ENCODE data around the gene PSMD14.

Gene PSMD14

DNA sequence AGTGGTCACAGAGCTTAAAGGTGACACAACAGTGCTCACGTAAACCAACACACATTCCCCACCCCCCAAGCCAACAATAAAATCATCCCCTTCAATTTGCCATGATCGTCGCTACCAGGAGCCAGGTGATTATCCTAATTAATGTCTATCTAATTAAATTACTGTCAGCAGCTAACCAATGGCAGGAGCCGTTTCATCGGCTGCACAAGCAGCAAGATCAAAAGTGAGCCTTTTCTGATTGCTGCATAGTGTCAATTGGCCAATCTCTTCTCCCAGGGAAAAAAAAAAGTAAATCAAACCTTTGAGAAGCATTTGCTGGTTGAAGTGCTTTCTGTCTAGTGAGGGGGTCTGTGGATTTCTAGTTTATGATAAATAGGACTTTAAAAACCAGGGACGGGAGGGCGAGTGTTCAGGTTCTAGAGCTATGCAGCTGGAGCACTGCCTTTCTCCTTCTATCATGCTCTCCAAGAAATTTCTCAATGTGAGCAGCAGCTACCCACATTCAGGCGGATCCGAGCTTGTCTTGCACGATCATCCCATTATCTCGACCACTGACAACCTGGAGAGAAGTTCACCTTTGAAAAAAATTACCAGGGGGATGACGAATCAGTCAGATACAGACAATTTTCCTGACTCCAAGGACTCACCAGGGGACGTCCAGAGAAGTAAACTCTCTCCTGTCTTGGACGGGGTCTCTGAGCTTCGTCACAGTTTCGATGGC is 107.9 kb downstream of the PSMD14 start, which contains the start of gene TBR1:
TSS of gene TBR1 (plus strand) at position 311 of the 721 bp plus-strand sequence. CDS start at position 425, 114 bp downstream.
- TF ChIP-seq, protein P1, sequence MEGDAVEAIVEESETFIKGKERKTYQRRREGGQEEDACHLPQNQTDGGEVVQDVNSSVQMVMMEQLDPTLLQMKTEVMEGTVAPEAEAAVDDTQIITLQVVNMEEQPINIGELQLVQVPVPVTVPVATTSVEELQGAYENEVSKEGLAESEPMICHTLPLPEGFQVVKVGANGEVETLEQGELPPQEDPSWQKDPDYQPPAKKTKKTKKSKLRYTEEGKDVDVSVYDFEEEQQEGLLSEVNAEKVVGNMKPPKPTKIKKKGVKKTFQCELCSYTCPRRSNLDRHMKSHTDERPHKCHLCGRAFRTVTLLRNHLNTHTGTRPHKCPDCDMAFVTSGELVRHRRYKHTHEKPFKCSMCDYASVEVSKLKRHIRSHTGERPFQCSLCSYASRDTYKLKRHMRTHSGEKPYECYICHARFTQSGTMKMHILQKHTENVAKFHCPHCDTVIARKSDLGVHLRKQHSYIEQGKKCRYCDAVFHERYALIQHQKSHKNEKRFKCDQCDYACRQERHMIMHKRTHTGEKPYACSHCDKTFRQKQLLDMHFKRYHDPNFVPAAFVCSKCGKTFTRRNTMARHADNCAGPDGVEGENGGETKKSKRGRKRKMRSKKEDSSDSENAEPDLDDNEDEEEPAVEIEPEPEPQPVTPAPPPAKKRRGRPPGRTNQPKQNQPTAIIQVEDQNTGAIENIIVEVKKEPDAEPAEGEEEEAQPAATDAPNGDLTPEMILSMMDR (IDR thresholded peaks at IDR 0.05), result no peak
- DNase-seq (ENCODE audit: low spot score), result no peak
- H3K4me3 ChIP-seq, result peak within 1 kb of the TSS; percentile 74
- H3K27ac ChIP-seq, result no peak within 1 kb of the TSS

DNA sequence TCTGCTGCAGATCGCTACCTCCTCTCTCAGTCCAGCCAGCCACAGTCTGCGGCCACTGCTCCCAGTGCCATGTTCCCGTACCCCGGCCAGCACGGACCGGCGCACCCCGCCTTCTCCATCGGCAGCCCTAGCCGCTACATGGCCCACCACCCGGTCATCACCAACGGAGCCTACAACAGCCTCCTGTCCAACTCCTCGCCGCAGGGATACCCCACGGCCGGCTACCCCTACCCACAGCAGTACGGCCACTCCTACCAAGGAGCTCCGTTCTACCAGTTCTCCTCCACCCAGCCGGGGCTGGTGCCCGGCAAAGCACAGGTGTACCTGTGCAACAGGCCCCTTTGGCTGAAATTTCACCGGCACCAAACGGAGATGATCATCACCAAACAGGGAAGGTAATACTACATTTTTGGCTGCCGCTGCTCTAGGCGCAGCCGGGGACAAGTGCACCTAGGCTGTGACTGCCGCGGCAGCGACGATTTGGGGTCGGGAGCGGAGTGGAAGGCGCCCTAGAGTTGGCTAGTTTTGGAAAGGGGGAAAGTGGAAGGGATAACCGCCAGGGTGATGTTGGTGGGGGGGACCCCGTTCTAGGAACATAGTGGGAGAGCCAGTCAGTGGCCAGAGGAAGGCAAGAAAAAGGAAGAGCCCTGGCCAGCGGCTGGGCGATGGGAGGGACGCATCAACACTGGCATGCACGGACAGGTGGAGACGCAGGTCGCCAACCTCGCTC is 108.6 kb downstream of the PSMD14 start:
- no peak overlapping the region for H3K4me3 ChIP-seq
- no peak for DNase-seq (ENCODE audit: low spot score)
- H3K27ac ChIP-seq, result no peak overlapping the region
- TF ChIP-seq, protein P1 (IDR thresholded peaks at IDR 0.05), result no peak

DNA sequence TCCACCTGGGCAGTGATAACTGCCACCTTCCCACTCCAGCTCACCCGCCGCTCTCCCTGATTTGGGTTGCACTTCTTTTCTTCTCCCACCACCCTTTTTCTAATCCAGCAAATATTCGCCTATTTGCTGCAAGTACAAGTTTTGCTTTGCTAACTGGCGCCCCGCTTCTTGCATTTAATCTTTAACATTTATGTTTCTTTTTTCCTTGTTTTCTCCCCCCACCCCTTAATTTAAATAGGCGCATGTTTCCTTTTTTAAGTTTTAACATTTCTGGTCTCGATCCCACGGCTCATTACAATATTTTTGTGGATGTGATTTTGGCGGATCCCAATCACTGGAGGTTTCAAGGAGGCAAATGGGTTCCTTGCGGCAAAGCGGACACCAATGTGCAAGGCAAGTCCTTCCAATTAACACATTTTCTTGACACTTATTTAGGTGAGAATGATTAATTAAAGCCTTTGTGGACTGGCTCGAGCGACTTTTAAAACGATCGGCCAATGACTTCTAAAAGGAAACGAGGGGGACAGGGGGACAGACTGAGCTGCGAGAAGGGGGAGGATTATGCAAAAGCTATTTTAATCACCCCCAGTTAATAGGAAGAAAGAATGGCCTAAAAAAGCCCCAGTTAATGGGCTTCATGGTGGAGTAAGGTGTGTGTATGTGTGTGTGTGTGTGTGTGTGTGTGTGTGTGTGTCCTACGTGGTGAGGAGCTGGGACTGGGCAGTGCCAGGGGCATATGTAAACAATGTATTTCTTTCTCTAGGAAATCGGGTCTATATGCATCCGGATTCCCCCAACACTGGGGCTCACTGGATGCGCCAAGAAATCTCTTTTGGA is 109.4 kb downstream of the PSMD14 start:
- TF ChIP-seq, protein P1 (IDR thresholded peaks at IDR 0.05), result no peak
- Histone ChIP-seq H3K4me3 (no peak overlapping the region), H3K27ac (no peak overlapping the region)
- DNase-seq (ENCODE audit: low spot score), result no peak

DNA sequence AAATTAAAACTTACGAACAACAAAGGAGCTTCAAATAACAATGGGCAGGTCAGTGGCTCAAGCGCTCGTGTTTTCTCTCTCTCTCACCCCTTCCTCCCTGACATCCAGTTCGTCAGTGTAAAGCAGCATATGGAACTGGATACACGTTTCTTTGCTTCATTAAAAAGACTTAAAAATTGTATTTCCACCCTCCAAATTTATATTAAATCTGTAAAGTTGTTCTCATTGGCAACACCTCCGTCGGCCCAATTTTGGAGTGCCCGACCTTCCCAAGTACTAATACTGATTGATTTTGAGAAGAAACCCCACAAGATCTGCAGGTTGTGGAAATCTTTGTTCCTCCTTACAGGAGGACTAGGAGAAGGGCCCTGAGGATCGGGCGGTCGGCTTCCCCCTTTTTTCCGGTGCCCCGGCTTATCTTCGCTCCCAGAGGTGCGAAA is 110.1 kb downstream of the PSMD14 start:
- DNase-seq (ENCODE audit: low spot score), result no peak
- no peak overlapping the region for H3K27ac ChIP-seq
- H3K4me3 ChIP-seq, result peak overlapping the region; percentile 40
- TF ChIP-seq, protein P1 (IDR thresholded peaks at IDR 0.05), result no peak

DNA sequence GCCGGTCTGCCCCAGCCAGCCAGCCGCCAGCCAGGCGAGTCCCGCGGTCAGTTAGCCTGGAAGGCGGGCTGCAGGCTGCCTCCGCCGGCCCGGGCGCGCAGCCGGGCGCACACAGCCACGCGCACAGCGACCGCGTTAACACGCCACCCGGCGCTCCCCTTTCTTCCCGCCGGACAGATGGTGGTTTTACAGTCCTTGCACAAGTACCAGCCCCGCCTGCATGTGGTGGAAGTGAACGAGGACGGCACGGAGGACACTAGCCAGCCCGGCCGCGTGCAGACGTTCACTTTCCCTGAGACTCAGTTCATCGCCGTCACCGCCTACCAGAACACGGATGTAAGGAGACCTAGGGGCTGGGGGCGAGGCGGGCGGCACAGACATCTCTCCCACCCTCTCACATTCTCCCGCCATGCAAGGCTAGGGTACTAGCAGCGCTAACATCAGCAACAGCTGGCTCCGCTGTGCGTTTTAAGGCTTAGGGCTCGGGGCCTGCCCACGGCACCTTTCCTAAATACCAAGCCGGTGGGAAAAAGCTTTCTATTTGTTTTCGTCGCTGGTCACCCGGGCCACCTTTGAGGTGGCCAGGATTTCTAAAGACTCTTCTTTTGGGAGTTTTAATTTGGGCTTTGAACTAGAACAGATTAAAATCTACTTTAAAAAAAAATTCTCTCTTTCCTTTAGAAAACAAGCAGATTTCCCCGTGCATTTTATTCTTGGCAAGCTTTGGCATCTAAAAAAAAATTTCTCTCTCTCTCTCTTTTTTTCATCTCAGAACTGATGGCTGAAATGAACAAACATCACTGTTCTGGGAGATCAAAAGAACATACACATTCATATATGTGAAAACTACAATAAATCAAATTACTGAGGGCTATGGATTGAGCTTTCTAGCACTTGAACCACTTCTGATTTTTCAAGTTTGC is 110.8 kb downstream of the PSMD14 start:
- no peak overlapping the region for H3K27ac ChIP-seq

More for the DNA sequence above, 110.8 kb downstream of the PSMD14 start:
- TF ChIP-seq, protein P1 (IDR thresholded peaks at IDR 0.05), result no peak
- H3K4me3 ChIP-seq, result peak overlapping the region; percentile 40
- no peak for DNase-seq (ENCODE audit: low spot score)
